Kidney epithelial cell (primary cell): ENCODE results near the gene REEP2. TPM values are rescaled to one million over a fixed set of nuclear protein-coding genes. Genes with fewer than 3 reads are reported as not detected.

Source experiments
- DNase-seq: peaks from one replicate; pipeline ENCODE4 v3.0.0-alpha.2; 2010; ENCODE audit warnings: low read depth
- H3K27me3 ChIP-seq: 2 replicates; pipeline ENCODE4 v1.6.0; 2011; ENCODE audit warnings: low read length; ENCODE audit not compliant: control insufficient read depth, insufficient read depth
- H3K36me3 ChIP-seq: 2 replicates; pipeline ENCODE4 v1.5.1; 2011; ENCODE audit warnings: low read length; ENCODE audit not compliant: control insufficient read depth, insufficient read depth
- H3K4me3 ChIP-seq: 2 replicates; pipeline ENCODE4 v1.5.1; 2011; ENCODE audit warnings: low read depth, mild to moderate bottlenecking, control low read depth, low read length
- total RNA-seq: library from RNA; depleted of rRNA; stranded (reverse); fragments of >200 nt; gene quantifications from 2 replicates; pipeline ENCODE4 v1.2.3, GENCODE V29; 2015
- TF ChIP-seq, protein P1 (sequence below): IDR thresholded peaks from 2 replicates; pipeline ENCODE4 v1.5.1; 2011; ENCODE audit warnings: mild to moderate bottlenecking, moderate library complexity, low read length, control low read depth, inconsistent platforms; ENCODE audit not compliant: insufficient read depth, poor library complexity, severe bottlenecking

Gene REEP2
- total RNA-seq, 1 donor from 2014 or later: 34.7 TPM

DNA sequence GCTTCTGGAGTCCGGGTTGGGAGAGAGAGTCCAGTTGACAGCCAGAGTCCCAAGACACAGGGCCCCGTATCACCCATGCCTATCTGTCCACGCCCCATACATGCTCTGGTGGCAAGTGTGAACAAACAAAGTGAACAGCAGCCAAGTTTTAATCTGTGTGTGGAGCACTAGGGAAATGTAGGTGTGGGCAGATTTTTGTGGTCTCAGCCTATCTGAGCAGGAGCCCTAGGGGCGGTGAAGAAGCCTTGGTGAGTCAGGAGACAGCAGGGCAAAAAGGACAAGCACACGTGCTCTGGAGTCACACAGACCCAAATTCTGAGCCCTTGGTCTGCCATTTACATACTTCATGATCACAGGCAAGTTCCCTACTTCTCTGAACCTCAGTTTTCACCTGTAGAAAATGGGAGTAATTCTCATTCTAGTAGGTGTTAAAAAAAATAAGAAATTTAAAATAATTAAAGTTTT is 49.7 kb downstream of the REEP2 start:
- Histone ChIP-seq H3K27me3 (peaks cover 10% of the 10 kb centered on the region), H3K36me3 (no peaks in the 10 kb centered on the region), H3K4me3 (no peak overlapping the region)
- TF ChIP-seq, protein P1, sequence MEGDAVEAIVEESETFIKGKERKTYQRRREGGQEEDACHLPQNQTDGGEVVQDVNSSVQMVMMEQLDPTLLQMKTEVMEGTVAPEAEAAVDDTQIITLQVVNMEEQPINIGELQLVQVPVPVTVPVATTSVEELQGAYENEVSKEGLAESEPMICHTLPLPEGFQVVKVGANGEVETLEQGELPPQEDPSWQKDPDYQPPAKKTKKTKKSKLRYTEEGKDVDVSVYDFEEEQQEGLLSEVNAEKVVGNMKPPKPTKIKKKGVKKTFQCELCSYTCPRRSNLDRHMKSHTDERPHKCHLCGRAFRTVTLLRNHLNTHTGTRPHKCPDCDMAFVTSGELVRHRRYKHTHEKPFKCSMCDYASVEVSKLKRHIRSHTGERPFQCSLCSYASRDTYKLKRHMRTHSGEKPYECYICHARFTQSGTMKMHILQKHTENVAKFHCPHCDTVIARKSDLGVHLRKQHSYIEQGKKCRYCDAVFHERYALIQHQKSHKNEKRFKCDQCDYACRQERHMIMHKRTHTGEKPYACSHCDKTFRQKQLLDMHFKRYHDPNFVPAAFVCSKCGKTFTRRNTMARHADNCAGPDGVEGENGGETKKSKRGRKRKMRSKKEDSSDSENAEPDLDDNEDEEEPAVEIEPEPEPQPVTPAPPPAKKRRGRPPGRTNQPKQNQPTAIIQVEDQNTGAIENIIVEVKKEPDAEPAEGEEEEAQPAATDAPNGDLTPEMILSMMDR: no peak
- DNase-seq: no peak

DNA sequence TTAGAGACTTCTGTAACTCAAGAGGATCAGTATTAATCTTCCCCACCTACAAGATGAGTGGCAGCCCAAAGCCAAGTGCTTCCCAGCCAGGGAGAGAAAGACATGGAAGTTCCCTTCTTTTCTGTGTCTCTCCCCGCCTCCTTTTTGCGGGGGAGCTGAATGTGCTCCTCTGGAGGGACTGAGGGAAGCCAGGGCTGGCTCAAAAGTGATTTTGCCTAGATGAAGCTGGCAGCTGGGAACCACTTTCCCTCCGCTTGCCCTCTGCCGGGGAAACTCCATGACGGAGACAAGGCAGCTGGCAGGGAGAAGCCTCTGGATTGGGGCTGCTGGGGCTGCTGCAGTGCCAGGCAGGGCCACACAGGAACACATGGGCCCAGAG is 50.8 kb downstream of the REEP2 start:
- Histone ChIP-seq H3K4me3 (no peak overlapping the region), H3K36me3 (no peaks in the 10 kb centered on the region), H3K27me3 (peaks cover 10% of the 10 kb centered on the region)
- DNase-seq: no peak
- TF ChIP-seq, protein P1: no peak

DNA sequence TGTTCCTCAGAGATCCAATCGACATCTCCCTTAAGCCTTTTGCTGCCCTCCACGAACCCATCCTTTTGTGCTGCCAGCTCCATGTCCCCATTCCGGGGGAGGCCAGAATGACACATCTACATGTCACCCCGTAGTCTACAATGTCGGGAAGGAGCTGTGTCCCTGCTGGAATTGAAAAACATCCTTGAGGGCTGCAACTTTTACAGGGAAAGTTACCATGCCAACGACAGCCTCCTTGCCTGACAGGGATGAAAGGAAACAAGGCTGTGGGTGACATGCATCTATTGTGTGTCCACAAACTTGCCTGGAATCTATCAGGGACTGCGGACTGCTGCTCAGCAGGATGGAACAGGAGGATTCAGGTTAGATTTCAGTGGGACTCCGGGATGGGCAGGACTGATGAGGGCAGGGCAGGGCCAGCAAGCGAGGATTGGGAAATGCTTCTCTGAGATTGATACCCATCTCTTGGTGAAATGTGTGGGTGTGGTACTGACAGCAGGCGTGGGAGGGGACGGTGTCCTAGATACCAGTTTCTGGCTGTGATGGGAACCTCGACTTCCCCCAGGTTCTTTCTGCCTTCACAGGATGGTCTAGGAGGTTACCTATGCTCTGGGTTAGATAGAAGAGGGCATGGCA is 51.9 kb downstream of the REEP2 start:
- H3K4me3 ChIP-seq: no peak overlapping the region
- no peak for DNase-seq
- no peaks in the 10 kb centered on the region for H3K36me3 ChIP-seq
- peaks cover 10% of the 10 kb centered on the region for H3K27me3 ChIP-seq
- TF ChIP-seq, protein P1: no peak

DNA sequence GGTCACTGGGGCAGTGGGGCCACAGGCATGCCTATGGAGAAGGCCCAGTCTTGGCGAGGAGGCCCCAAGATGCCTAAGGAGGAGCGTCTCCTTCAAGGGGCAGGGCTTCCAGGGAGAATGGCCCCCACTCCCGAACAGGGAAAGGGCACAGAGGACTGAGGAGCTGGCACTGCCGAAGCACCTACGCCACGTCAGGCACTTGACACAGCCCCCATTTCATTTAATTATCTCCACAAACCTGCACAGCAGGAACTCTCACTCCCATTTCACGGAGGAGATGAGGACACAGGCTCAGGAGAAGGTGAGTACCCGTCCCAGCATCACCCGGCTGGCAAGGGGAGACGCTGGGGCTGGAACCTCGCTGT is 52.4 kb downstream of the REEP2 start:
- H3K4me3 ChIP-seq: no peak overlapping the region
- TF ChIP-seq, protein P1: no peak
- no peak for DNase-seq
- H3K27me3 ChIP-seq: peaks cover 10% of the 10 kb centered on the region
- H3K36me3 ChIP-seq: no peaks in the 10 kb centered on the region

DNA sequence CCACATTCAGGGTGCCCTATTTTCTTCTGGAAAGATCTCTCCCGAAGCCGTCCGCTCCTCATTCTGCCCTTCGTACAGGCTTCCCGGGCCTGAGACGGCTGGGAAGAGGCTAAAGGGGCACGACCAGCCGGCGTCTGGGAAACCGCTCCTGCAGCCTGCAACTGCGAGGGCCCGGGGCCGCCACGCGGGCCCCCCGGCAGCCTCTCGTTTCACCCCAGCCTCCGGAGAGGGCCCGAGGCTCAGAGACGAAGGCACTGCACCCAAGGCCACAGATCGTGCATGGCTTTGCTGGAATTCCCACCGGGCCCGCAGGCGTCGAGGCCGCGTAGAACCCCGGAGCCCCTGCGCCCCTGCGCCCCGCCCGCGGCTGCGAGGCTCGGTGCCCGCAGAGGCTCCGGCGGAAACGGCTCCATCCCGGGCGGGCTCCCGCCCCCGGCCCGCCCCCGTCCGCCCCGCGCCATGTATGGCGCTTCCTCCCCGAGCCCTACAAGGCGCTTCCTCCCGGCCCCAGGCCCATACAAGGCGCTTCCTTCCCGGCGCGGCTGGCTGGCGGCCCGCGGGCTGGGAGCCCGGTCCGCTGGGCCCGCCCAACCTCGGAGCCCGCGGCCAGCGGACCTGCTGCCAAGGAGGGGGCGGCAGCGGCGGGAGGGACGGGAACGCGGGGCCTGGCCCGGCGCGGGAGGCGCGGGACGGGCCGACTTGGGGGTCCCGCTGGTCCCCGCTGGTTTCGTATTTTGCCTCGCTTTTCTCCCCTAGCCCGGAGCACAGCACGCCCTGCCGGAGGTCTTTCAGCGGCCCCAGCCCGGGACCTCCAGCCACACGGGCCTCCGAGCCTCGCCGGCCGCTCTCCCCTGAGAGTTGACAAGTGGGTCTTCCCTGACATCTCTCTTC is 53.1 kb downstream of the REEP2 start:
- peak overlapping the region; percentile 38 for H3K4me3 ChIP-seq
- peaks cover 10% of the 10 kb centered on the region for H3K27me3 ChIP-seq
- H3K36me3 ChIP-seq: no peaks in the 10 kb centered on the region
- TF ChIP-seq, protein P1: no peak
- DNase-seq: peak; percentile 53
